ENCODE results near the gene KLHL35.

Gene KLHL35

GRCh38 chr11:75480185-75481175, 47.5 kb upstream of the KLHL35 start:
- H3K27me3 ChIP-seq (ENCODE audit: low read length) = no peaks in the 10 kb centered on the region
- H3K4me2 ChIP-seq (ENCODE audit: low read depth, low read length, poor library complexity, severe bottlenecking) = no peak overlapping the region
- H3K9me3 ChIP-seq (ENCODE audit: insufficient read depth, low read length) = no peaks in the 10 kb centered on the region
- no peaks in the 10 kb centered on the region for H3K9me2 ChIP-seq (replicated peaks; ENCODE audit: insufficient read depth, low read length)
- H2AFZ ChIP-seq (ENCODE audit: low read depth, low read length, severe bottlenecking) = no peak overlapping the region
- H3K9ac ChIP-seq (ENCODE audit: low read length) = no peak overlapping the region
- no peaks in the 10 kb centered on the region for H3F3A ChIP-seq (ENCODE audit: insufficient read depth)
- H3K79me2 ChIP-seq (ENCODE audit: insufficient read depth, low read length) = no peaks in the 10 kb centered on the region
- H4K20me1 ChIP-seq (ENCODE audit: low read depth, low read length) = no peaks in the 10 kb centered on the region
- no peak for TF ChIP-seq EZH2phosphoT487 (conservative IDR thresholded peaks at IDR 0.05; ENCODE audit: low read length)
- no peak overlapping the region for H3K27ac ChIP-seq (ENCODE audit: low read depth, low read length)
- no peak overlapping the region for H3K4me3 ChIP-seq (ENCODE audit: insufficient read depth, low read length, poor library complexity, severe bottlenecking)
- no peaks in the 10 kb centered on the region for H3K36me3 ChIP-seq (ENCODE audit: low read length)

- no peaks in the 10 kb centered on the region for H3K36me3 ChIP-seq (ENCODE audit: low read length)
- H3K4me3 ChIP-seq (ENCODE audit: insufficient read depth, low read length, poor library complexity, severe bottlenecking) = no peak overlapping the region
- TF ChIP-seq CTCF (IDR thresholded peaks at IDR 0.05; ENCODE audit: insufficient read depth, low read length, poor library complexity, severe bottlenecking) (no peak), EZH2phosphoT487 (conservative IDR thresholded peaks at IDR 0.05; ENCODE audit: low read length) (no peak)
- no peak overlapping the region for H3K9ac ChIP-seq (ENCODE audit: low read length)
- H3K27me3 ChIP-seq (ENCODE audit: low read length) = no peaks in the 10 kb centered on the region
- H3K27ac ChIP-seq (ENCODE audit: low read depth, low read length) = no peak overlapping the region
- no peak overlapping the region for H3K4me2 ChIP-seq (ENCODE audit: low read depth, low read length, poor library complexity, severe bottlenecking)
- no peak overlapping the region for H2AFZ ChIP-seq (ENCODE audit: low read depth, low read length, severe bottlenecking)
- no peaks in the 10 kb centered on the region for H3K9me3 ChIP-seq (ENCODE audit: insufficient read depth, low read length)
- H4K20me1 ChIP-seq (ENCODE audit: low read depth, low read length) = no peaks in the 10 kb centered on the region
- H3K79me2 ChIP-seq (ENCODE audit: insufficient read depth, low read length) = no peaks in the 10 kb centered on the region
- H3F3A ChIP-seq (ENCODE audit: insufficient read depth) = no peaks in the 10 kb centered on the region
- H3K9me2 ChIP-seq (replicated peaks; ENCODE audit: insufficient read depth, low read length) = no peaks in the 10 kb centered on the region
These were observed 46.7 kb upstream of the KLHL35 start for GRCh38 chr11:75479597-75480145.

GRCh38 chr11:75478783-75479596, 46.0 kb upstream of the KLHL35 start:
- Histone ChIP-seq H3K36me3 (ENCODE audit: low read length) (no peaks in the 10 kb centered on the region), H3F3A (ENCODE audit: insufficient read depth) (no peaks in the 10 kb centered on the region), H3K9me3 (ENCODE audit: insufficient read depth, low read length) (no peaks in the 10 kb centered on the region), H3K9ac (ENCODE audit: low read length) (no peak overlapping the region), H3K27me3 (ENCODE audit: low read length) (no peaks in the 10 kb centered on the region), H3K79me2 (ENCODE audit: insufficient read depth, low read length) (no peaks in the 10 kb centered on the region), H3K4me2 (ENCODE audit: low read depth, low read length, poor library complexity, severe bottlenecking) (no peak overlapping the region), H3K27ac (ENCODE audit: low read depth, low read length) (no peak overlapping the region), H3K4me3 (ENCODE audit: insufficient read depth, low read length, poor library complexity, severe bottlenecking) (no peak overlapping the region), H2AFZ (ENCODE audit: low read depth, low read length, severe bottlenecking) (no peak overlapping the region), H3K9me2 (replicated peaks; ENCODE audit: insufficient read depth, low read length) (no peaks in the 10 kb centered on the region), H4K20me1 (ENCODE audit: low read depth, low read length) (no peaks in the 10 kb centered on the region)
- TF ChIP-seq EZH2phosphoT487 (conservative IDR thresholded peaks at IDR 0.05; ENCODE audit: low read length) (no peak), CTCF (IDR thresholded peaks at IDR 0.05; ENCODE audit: insufficient read depth, low read length, poor library complexity, severe bottlenecking) (no peak)

Data from SU-DHL-6 (cell line).